GM18499 (cell line): ENCODE data around the gene UBR1.
"Not testable (repeated sequence)": the region's sequence is repeated elsewhere in the genome, so short reads cannot be mapped to it uniquely, and the experiment has no call there.

ENCODE experiments used
- ATAC-seq: cut with Tn5 transposase; IDR thresholded peaks from one replicate; pipeline ENCODE4 v1.9.1; 2021; ENCODE audit warnings: moderate number of reproducible peaks; ENCODE audit not compliant: insufficient read depth, unreplicated experiment

UBR1 gene

DNA sequence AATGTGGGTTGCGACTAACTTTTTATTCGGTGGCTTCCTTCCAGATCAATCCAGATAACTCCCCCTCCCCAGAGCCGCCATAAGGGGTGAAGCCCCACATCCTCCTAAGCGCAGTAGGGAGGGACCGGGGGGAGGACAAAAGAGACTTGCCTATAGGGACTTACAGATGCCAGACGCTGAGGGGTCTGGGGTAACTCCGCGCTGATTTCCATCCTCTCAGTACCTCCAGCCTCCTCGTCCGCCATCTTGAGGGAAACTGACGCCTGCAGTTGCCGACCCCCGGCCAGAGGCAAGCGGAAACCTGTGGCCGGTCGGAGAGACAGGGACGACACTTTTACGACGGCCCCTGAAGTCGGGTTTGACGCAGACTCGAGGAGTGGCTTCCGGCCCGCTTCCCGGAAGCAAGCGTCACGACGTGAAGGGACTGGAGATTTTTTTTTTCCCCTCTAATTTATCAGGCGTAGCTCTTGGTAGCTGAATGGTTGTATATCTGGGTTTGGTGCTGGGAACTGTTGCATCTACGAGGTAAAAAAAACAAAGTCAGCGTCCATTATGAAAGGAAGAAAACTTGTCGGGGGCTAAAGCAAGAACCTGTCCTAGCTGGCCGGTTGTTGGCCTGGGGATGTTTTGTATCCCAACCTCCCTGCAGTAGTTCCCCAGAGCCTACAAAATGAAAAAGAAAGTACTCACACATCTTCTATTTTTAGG lies at the start of gene UBR1:
Gene UBR1, minus strand, starts transcription at position 261 of the 708 bp plus-strand sequence. Its CDS starts 16 bp downstream, at position 245.
- peak; percentile 51 for ATAC-seq

DNA sequence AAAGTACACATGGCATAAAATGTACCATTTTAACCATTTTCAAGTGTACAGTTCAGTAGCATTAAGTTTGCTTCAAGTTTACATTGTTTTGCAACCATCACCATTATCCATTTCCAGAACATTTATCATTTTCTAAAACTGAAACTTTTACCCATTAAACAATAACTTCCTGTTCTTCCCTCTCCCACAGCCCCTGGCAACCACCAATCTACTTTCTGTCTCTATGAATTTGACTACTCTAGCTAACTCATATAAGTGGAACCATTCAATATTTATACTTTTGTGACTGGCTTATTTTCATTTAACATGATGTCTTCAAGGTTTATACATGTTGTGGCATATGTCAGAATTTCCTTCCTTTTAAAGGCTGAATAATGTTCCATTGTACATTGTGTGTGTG lies 47.4 kb upstream of the UBR1 start:
- no peak for ATAC-seq

DNA sequence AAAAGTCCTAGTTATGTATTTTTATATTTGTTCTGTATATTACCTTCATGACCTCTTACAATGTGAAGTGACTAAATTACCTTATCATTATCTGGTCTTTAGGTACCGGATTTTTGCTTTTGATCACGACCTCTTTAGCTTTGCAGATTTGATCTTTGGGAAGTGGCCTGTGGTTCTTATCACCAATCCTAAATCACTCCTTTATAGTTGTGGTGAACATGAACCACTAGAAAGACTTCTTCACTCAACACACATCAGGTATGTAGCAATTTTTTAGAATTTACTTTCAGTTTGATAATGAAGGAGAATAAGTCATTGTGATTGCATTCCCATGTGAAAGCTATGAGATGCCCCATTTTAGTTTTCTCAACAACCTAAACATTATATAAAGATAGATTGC lies 45.9 kb upstream of the UBR1 start:
- ATAC-seq: no peak

DNA sequence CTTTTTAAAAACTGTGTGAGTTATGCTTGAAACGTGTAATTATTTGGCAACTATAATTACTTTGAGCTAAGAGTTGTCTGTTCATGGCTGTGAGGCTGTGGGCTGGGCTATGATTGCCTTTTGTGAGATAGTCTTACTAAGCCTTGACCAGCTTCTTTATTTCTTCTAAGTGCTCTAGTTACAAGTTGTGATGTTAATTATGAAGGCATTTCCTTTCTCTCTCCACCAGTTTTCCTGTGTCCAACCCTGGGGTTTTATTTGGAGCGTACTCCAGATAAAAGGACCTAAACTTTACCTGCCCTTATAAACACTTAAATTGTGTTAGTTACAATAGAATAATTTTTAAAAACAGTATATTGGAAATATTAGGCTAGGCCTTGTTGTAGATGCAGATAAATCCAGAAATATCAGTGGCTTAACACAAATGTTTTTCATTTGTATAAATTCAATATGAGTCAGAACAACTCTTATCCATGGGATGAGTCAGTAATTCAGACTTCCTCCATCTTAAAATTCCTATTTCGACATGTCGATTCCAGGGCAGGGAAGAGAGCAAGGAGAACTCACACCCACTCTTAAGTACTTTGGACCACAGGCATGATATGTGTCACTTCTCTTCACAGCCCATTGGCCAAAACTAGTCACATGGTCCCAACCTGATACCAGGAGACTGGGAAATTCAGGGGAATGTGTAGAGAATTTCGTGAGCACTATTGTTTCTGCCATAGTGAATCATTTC lies 44.5 kb upstream of the UBR1 start:
- ATAC-seq: no peak

DNA sequence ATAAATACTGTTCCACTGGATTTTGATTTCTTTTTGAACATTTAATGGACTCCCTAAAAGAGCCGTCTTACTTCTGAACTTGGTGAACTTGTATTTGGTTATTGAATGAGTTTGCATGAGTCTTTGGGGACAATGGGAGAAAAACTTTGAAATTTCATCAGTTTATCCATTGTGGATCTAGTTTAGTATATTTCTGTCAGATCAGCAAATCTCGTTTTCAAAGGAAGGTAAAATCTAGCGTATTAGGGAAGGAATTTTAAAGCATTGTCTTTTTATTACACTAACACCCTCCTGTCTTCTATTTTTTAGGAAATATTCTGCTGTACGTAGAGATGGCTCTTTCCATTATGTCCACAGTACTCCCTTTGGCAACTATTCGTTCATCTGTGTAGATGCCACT lies 40.3 kb upstream of the UBR1 start:
- ATAC-seq: no peak

DNA sequence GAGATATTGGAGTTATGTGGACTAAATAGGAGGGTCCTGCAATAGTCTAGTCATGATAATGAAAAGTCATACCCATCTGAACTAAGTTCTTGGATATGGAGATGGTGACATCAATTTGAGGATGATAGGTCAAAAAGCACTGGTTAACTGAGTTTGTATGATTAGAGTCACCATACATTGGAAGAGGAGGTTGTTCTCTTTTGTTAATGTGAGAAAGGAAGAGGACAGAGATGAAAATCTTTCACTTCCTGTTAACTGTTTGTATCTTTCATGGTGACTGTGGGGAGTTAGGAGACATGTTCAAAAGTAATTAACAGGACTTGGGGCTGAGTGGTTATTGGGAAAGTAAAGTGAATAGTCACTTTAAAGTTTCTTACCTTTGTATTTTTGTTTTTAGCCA lies 38.7 kb upstream of the UBR1 start:
- no peak for ATAC-seq

DNA sequence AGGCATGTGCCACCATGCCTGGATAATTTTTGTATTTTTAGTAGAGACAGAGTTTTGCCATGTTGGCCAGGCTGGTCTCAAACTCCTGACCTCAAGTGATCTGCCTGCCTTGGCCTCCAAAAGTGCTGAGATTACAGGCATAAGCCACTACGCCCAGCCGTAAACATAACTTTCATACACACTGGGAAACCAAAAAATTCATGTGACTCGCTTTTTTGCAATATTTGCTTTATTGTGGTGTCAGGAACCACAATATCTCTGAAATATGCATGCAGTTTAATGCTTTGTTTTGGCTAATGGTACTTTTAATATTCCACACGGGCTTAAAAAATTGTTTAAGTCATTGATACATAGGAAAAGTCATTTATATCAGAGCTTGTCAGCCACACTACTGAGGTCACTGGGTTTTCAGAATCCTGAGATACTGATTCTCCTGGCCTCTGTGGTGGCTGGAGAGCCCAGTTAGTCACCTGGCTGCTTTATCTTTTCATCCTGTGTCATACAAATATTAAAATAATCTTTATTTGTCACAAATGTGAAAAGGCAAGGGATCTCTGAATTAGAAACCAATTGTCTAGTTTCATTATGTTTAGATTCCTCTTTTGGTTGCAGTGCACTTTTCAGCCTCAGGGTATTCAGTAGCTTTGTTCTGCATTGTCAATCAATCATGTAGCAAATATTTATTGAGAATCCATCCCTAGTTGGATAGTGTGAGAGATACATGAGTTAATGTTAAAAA lies 37.5 kb upstream of the UBR1 start:
- no peak for ATAC-seq

DNA sequence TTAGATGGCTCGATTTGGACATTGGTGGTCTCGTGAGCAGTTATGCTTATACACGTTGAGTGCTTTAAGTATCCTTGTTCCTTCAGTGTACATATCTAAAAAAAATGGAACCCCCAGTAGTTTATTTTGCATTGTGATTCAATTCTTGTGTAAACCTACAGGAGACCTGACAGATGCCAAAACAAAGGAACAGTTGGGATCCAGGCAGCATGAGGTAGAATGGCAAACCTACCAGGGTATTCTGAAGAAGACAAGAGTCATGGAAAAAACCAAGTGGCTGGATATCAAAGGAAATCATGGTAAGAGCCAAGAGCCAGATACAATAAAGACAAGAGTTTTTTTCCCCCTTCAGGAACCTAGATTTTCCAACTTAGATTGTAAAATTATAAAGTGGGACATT lies 29.5 kb upstream of the UBR1 start:
- no peak for ATAC-seq

DNA sequence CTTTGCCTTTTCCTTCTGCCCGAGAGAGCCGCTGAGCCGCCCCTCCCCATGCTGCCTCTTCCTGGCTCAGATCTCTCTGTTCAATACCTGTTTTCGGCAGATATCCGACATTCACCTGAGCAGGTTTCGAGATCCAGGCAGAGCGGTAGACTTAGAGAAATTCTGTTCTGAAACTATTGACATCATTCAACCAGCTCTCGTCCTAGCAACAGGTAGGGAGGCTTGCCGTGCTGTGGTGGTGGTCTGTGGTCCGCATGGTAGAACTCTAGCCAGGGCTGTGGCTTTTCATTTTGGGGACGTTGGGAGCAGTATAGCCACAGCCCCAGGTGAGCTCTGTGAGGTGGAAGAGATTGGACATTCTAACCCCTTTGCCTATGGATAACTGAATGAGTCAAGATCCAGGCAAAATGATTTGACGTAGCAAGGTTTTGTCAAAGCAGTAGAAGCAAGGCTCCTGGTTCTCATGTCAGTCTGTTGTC lies 28.4 kb upstream of the UBR1 start:
- ATAC-seq: no peak

DNA sequence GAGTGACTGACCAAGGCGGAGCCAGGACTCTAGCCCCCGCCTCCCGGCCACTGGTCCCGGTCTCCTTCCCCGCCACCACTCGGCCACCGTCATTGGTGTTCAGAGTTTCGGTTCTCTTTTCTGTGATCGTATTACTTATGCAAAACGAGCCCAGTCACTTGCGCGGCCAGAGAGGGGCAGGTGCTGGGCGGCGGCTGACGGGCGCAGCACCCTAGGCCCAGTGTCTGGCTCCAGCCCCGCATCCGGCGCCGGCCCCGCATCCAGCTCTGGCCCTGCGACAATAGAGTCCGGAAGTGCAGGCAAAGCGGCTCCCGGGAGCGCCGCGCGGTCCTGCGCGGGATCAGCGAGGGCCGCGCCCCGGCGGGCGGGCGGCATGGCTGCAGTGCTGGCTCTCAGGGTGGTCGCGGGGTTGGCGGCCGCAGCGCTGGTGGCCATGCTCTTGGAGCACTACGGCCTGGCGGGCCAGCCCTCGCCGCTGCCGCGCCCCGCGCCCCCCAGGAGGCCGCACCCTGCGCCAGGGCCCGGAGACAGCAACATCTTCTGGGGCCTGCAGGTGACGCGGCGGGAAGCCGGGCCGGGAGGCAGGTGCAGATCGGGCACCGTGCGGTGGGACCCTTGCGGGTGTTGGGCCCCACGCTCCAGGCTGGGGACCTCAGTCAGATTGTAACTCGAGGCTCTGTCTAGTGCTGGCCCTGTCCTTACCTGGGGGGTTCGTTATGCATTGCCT lies 27.8 kb upstream of the UBR1 start, which contains the start of gene TMEM62:
Gene TMEM62, plus strand, starts transcription at position 157 of the 727 bp plus-strand sequence. Its CDS starts 217 bp downstream, at position 374.
- peak; percentile 77 for ATAC-seq

DNA sequence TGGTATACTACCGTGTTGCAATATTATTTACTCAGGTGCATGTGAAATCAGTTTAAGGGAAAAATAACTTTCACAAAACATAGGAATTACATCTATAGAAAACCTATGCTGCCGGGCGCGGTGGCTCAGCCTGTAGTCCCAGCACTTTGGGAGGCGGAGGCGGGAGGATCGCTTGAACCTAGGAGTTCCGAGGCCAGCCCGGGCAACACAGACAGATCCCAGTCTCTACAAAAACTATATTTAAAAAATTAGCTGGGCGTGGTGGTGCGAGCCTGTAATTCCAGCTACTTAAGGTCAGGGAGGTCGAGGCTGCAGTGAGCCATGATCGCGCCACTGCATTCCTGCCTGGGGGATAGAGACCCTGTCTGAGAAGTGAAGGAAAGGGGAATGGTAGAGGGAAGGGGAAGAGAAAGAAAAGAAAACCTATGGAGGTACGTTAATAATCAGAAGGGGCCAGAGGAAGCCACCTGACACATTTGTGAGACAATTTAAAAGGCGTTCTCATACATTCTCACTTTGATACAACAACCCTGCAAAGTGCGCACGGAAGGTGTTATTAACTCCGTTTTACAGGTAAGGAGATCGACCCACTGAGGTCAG lies 27.1 kb upstream of the UBR1 start:
- ATAC-seq: no peak

DNA sequence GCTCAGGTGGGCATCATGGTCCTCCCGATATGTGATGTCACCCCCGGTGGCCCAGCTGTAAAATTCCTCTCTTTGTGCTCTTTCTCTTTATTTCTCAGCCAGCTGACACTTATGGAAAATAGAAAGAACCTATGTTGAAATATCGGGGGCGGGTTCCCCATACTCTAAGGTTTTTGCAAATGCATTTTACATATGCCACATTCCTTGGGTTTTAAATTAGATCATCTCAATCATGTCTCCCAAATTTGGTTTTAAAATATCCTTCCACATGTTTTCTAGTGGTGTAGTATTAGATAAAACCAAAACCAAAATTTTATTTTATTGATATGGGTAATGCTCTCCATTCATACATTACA lies 23.1 kb upstream of the UBR1 start:
- no peak for ATAC-seq

DNA sequence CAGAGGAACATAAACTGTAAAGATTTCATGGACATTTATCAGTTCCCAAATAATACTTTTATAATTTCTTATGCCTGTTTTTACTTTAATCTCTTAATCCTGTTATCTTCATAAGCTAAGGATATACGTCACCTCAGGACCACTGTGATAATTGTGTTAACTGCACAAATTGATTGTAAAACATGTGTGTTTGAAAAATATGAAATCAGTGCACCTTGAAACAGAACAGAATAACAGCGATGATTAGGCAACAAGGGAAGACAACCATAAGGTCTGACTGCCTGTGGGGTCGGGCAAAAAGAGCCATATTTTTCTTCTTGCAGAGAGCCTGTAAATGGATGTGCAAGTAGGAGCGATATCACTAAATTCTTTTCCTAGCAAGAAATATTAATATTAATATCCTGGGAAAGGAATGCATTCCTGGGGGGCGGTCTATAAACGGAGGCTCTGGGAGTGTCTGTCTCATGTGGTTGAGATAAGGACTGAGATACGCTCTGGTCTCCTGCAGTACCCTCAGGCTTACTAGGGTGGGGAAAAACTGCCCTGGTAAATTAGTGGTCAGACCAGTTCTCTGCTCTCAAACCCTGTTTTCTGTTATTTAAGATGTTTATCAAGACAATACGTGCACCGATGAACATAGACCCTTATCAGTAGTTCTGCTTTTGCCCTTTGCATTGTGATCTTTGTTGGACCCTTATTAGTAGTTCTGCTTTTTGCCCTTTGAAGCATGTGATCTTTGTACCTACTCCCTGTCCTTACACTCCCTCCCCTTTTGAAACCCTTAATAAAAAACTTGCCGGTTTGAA lies 22.5 kb upstream of the UBR1 start:
- ATAC-seq: not testable (repeated sequence)

DNA sequence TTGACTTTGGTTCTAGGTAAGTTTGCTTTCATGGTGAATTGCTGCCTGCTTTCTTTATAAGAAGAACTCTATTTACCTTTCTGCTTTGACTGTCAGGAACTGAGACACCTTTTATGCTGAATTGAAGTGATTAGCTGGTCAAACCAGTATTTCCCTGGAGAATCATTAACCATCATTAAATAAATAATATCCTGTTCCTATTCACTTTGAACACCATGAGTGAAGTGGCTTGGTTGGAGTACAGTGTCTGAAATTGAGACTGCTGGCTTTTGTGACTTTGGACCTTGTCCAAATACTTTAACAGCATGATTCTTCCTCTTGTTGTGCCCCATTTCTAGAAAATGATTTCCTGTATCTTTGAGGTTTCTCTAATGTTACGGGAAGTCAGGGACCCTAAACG lies 21.9 kb upstream of the UBR1 start:
- ATAC-seq: no peak

DNA sequence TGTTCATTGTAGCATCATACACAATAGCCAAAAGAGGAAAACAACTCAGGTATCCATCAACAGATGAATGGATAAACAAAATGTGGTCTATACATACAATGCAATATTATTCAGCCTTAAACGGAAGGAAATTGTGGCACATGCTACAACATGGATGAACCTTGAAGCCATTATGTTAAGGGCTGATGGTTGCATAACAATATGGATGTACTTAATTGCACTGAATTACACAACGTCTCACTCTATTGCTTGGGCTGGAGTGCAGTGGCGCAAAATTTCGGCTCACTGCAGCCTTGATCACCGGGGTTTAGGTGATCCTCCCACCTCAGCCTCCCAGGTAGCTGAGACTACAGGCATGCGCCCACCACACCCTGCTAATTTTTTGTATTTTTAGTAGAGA lies 20.5 kb upstream of the UBR1 start:
- ATAC-seq: no peak

DNA sequence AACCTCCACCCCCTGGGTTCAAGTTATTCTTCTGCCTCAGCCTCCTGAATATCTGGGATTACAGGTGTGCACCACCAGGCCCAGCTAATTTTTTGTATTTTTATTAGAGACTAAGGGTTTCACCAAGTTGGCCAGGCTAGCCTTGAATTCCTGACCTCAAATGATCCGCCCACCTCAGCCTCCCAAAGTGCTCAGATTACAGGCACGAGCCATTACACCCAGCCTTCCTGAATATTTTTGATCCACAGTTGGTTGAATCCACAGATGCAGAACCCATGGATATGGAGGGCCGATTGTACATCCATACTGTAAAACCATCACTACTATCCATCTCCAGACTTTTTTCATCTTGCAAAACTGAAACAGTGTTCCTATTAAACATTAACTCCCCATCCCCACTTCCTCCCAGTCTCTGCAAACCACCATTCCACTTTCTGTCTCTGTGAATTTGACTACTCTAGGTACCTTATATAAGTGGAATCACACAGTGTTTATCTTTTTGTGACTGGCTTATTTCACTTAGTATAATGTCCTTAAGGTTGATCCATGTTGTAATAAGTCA lies 19.3 kb upstream of the UBR1 start:
- ATAC-seq: no peak

DNA sequence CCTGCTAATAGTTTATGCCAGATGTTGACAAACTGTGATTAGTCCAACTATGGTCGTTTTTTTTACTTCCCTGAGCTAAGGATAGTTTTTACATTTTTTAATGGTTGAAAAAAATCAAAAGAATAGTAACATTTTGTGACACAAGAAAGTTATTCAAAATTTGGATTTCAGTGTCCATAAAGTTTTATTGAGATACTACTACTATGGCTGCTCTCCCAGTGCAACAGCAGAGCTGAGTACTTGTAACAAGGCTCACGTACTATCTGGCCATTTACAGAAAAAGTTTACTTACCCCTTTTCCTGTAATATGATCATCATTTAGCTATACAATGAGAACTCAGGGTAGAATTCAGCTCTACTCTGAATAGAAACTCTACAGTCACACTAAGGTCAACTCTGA lies 16.0 kb upstream of the UBR1 start:
- ATAC-seq: no peak

DNA sequence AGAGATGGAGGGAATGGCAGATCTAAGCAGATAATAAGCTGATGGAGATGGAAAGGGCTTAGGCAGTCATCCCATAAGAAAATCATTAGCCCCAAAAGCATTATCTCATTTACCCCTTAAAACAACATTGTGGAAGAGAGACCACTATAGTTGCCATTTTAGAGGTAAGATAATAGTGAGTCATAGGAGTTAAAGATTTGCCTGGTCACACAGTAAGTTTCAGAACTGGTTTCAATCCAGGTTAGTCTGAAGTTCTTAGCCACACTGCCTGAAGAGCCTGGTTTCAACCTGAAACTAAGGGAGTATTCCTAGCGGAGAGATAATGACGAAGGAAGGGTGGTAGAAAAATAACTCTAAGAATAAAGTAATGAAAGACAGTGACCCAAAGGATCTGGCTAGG lies 13.0 kb upstream of the UBR1 start:
- no peak for ATAC-seq

DNA sequence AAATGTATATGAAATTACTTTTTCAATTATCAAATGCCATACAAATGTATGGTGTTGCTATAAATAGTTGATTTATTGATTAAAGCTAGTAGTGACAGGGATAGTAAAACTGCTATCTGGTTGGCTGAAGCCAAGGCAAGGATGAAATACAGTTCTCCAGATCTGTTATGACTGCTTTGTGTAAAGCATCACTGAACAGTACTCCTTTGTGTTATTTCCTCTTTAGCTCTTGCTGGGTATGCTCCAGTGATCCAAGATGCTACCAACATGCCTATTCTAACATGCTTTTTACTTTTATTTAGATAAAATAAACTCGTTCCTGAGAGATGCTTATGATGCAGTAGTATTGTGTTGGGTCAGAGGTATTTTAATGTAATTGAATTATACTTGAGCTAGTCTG lies 12.4 kb upstream of the UBR1 start:
- no peak for ATAC-seq
